Right atrium auricular region (tissue), 2 donors: ENCODE measurements around the gene CFAP65. TPM values are rescaled to one million over a fixed set of nuclear protein-coding genes. Genes with fewer than 3 reads are reported as not detected.

Experiments used
- DNase-seq: peaks from one replicate; pipeline ENCODE4 v3.0.0-alpha.2; 2019; ENCODE audit warnings: low spot score
- H3K27ac ChIP-seq, 2 donors: fragments of 200-600 bp; sonication (generic); 1 replicate in 1 of 2; 2 replicates in 1 of 2; pipeline ENCODE4 v1.5.1; 2016 to 2019
- H3K27me3 ChIP-seq, 2 donors: fragments of 200-600 bp; sonication (generic); one replicate each; pipeline versions ENCODE4 v1.5.1 to v1.6.0; 2017 to 2019
- H3K36me3 ChIP-seq: fragments of 200-600 bp; sonication (generic); one replicate; pipeline ENCODE4 v1.5.1; 2016
- H3K4me1 ChIP-seq, 2 donors: fragments of 200-600 bp; sonication (generic); one replicate each; pipeline versions ENCODE4 v1.5.1 to v1.6.0; 2017 to 2019
- H3K4me3 ChIP-seq, 2 donors: fragments of 200-600 bp; sonication (generic); 1 replicate in 1 of 2; 2 replicates in 1 of 2; pipeline ENCODE4 v1.5.1; 2017 to 2019; ENCODE audit warnings: mild to moderate bottlenecking in 1 of 2, moderate library complexity in 1 of 2
- H3K9me3 ChIP-seq, 2 donors: fragments of 200-600 bp; sonication (generic); one replicate each; pipeline ENCODE4 v1.5.1; 2019
- CTCF ChIP-seq, 2 donors: fragments of 200-600 bp; sonication (generic); IDR thresholded peaks; one replicate each; pipeline ENCODE4 v1.5.1; 2019; ENCODE audit warnings: antibody characterized with exemption in 2 of 2
- total RNA-seq, 2 donors: library from RNA; depleted of rRNA; stranded (reverse); fragments of >200 nt; gene quantifications; one replicate each; pipeline ENCODE4 v1.1.0, GENCODE V29; 2016

Gene CFAP65
- total RNA-seq, 2 donors from 2014 or later: not detected

GRCh38 chr2:218985021-218985324 is 56.3 kb downstream of the CFAP65 start, which contains the start of gene FEV:
Gene FEV (minus strand): TSS chr2:218985184. CDS start chr2:218985075, 109 bp downstream.
- peak within 1 kb of the TSS in 1 of 2 donors; percentile 20 for H3K4me3 ChIP-seq
- TF ChIP-seq CTCF (IDR thresholded peaks at IDR 0.05): no peak
- no peak for DNase-seq
- peaks cover 39 to 86% of the 10 kb centered on the region in 2 donors for H3K27me3 ChIP-seq
- H3K9me3 ChIP-seq: no peaks in the 10 kb centered on the region
- H3K4me1 ChIP-seq: peaks cover 0 to 52% of the 10 kb centered on the region in 2 donors
- H3K36me3 ChIP-seq: no peaks in the 10 kb centered on the region
- no peak within 1 kb of the TSS for H3K27ac ChIP-seq

GRCh38 chr2:218984239-218985020 is 56.9 kb downstream of the CFAP65 start:
- no peak for TF ChIP-seq CTCF (IDR thresholded peaks at IDR 0.05)
- no peaks in the 10 kb centered on the region for H3K9me3 ChIP-seq
- H3K27ac ChIP-seq: no peak overlapping the region
- H3K36me3 ChIP-seq: no peaks in the 10 kb centered on the region
- H3K27me3 ChIP-seq: peaks cover 39 to 84% of the 10 kb centered on the region in 2 donors
- no peak for DNase-seq
- peaks cover 0 to 57% of the 10 kb centered on the region in 2 donors for H3K4me1 ChIP-seq
- peak overlapping the region in 1 of 2 donors; percentile 20 for H3K4me3 ChIP-seq

- no peak for DNase-seq
- Histone ChIP-seq H3K27me3 (peaks cover 37 to 81% of the 10 kb centered on the region in 2 donors), H3K4me3 (peak overlapping the region in 1 of 2 donors; percentile 20)
These were observed 57.4 kb downstream of the CFAP65 start for GRCh38 chr2:218983934-218984238.

GRCh38 chr2:218983263-218983933 is 57.9 kb downstream of the CFAP65 start:
- peak overlapping the region in 1 of 2 donors; percentile 20 for H3K4me3 ChIP-seq
- peaks cover 32 to 76% of the 10 kb centered on the region in 2 donors for H3K27me3 ChIP-seq
- H3K27ac ChIP-seq: no peak overlapping the region
- H3K4me1 ChIP-seq: peaks cover 0 to 57% of the 10 kb centered on the region in 2 donors
- TF ChIP-seq CTCF (IDR thresholded peaks at IDR 0.05): no peak
- H3K36me3 ChIP-seq: no peaks in the 10 kb centered on the region
- DNase-seq: no peak
- no peaks in the 10 kb centered on the region for H3K9me3 ChIP-seq

More at GRCh38 chr2:218983934-218984238, 57.4 kb downstream of the CFAP65 start:
- H3K36me3 ChIP-seq: no peaks in the 10 kb centered on the region
- peaks cover 0 to 57% of the 10 kb centered on the region in 2 donors for H3K4me1 ChIP-seq
- TF ChIP-seq CTCF (IDR thresholded peaks at IDR 0.05): no peak
- no peaks in the 10 kb centered on the region for H3K9me3 ChIP-seq
- H3K27ac ChIP-seq: no peak overlapping the region

- no peak for TF ChIP-seq CTCF (IDR thresholded peaks at IDR 0.05)
- DNase-seq: no peak
- Histone ChIP-seq H3K9me3 (no peaks in the 10 kb centered on the region), H3K36me3 (no peaks in the 10 kb centered on the region), H3K27me3 (peaks cover 32 to 72% of the 10 kb centered on the region in 2 donors), H3K27ac (no peak overlapping the region), H3K4me1 (peaks cover 0 to 57% of the 10 kb centered on the region in 2 donors), H3K4me3 (peak overlapping the region in 1 of 2 donors; percentile 33)
These were observed 58.6 kb downstream of the CFAP65 start for GRCh38 chr2:218982586-218983262.
